DND-41 (cell line): ENCODE results near the gene ASTE1.

Experiments
- ATAC-seq: fragments of 200-7000 bp; cut with Tn5 transposase; 3 replicates; pipeline ENCODE4 v1.9.1; 2021; ENCODE audit warnings: low read depth; ENCODE audit not compliant: insufficient read depth
- DNase-seq: peaks from one replicate; pipeline ENCODE4 v3.0.0-alpha.2; 2020
- H2AFZ ChIP-seq: 2 replicates; pipeline ENCODE4 v1.6.0; 2012; ENCODE audit warnings: low read depth, low read length
- H3K27ac ChIP-seq: 2 replicates; pipeline ENCODE4 v1.5.1; 2012; ENCODE audit warnings: low read length, inconsistent platforms
- H3K27me3 ChIP-seq: fragments of 200-600 bp; sonication (generic); 2 replicates; pipeline ENCODE4 v1.6.0; 2012; ENCODE audit warnings: low read length, mild to moderate bottlenecking, inconsistent platforms; ENCODE audit not compliant: insufficient read depth, poor library complexity
- H3K36me3 ChIP-seq: 2 replicates; pipeline ENCODE4 v1.5.1; 2012; ENCODE audit warnings: low read length, inconsistent platforms; ENCODE audit not compliant: insufficient read depth
- H3K4me1 ChIP-seq: 2 replicates; pipeline ENCODE4 v1.5.1; 2012; ENCODE audit warnings: mild to moderate bottlenecking, low read length; ENCODE audit not compliant: insufficient read depth
- H3K4me2 ChIP-seq: 2 replicates; pipeline ENCODE4 v1.6.0; 2012; ENCODE audit warnings: mild to moderate bottlenecking, moderate library complexity, low read length, inconsistent platforms; ENCODE audit not compliant: insufficient read depth
- H3K4me3 ChIP-seq, 2 experiments: fragments of 200-600 bp in 1 of 2; shearing (Covaris generic) in 1 of 2; 2 replicates each; pipeline ENCODE4 v1.5.1; 2012 to 2016; ENCODE audit warnings: inconsistent platforms in 2 of 2, low read length in 2 of 2, mild to moderate bottlenecking in 2 of 2, low read depth in 1 of 2, moderate library complexity in 1 of 2
- H3K79me2 ChIP-seq: 2 replicates; pipeline ENCODE4 v1.6.0; 2012; ENCODE audit warnings: low read length, inconsistent platforms; ENCODE audit not compliant: insufficient read depth
- H3K9ac ChIP-seq: 2 replicates; pipeline ENCODE4 v1.6.0; 2012; ENCODE audit warnings: low read depth, mild to moderate bottlenecking, inconsistent platforms, low read length, moderate library complexity
- H3K9me3 ChIP-seq: 2 replicates; pipeline ENCODE4 v1.5.1; 2012; ENCODE audit warnings: low read length, moderate library complexity, mild to moderate bottlenecking, inconsistent platforms; ENCODE audit not compliant: insufficient read depth, severe bottlenecking
- H4K20me1 ChIP-seq: 2 replicates; pipeline ENCODE4 v1.6.0; 2012; ENCODE audit warnings: low read length; ENCODE audit not compliant: insufficient read depth
- CTCF ChIP-seq: IDR thresholded peaks from 2 replicates; pipeline ENCODE4 v1.5.1; 2012; ENCODE audit warnings: borderline replicate concordance, low read length, moderate library complexity, mild to moderate bottlenecking; ENCODE audit not compliant: poor library complexity, severe bottlenecking; ENCODE audit errors: extremely low read depth
- EZH2 ChIP-seq: IDR thresholded peaks from 3 replicates; pipeline ENCODE4 v1.6.1; 2012; ENCODE audit warnings: borderline replicate concordance, low read depth, mild to moderate bottlenecking, moderate library complexity, low read length, inconsistent platforms; ENCODE audit not compliant: severe bottlenecking

The ASTE1 gene

GRCh38 chr3:131018970-131019369 is 7.7 kb downstream of the ASTE1 start:
- Histone ChIP-seq H3K4me1 (peaks cover 36% of the 10 kb centered on the region), H3K4me3 (no peak overlapping the region), H3K27me3 (no peaks in the 10 kb centered on the region), H3K9me3 (no peaks in the 10 kb centered on the region), H2AFZ (no peak overlapping the region), H4K20me1 (no peaks in the 10 kb centered on the region), H3K9ac (no peak overlapping the region), H3K4me2 (no peak overlapping the region), H3K36me3 (peaks cover 54% of the 10 kb centered on the region), H3K79me2 (peaks cover 8% of the 10 kb centered on the region; the same call in 1 of the 2 replicates), H3K27ac (no peak overlapping the region)
- no peak for TF ChIP-seq CTCF
- no peak for TF ChIP-seq EZH2
- ATAC-seq (no peak), DNase-seq (no peak)

GRCh38 chr3:131009698-131010097 is 16.9 kb downstream of the ASTE1 start:
- H3K4me2 ChIP-seq, result no peak overlapping the region
- no peaks in the 10 kb centered on the region for H4K20me1 ChIP-seq
- DNase-seq, result no peak
- H2AFZ ChIP-seq, result no peak overlapping the region
- H3K4me3 ChIP-seq, result no peak overlapping the region
- no peaks in the 10 kb centered on the region for H3K79me2 ChIP-seq
- H3K9me3 ChIP-seq, result no peaks in the 10 kb centered on the region
- peaks cover 73% of the 10 kb centered on the region for H3K36me3 ChIP-seq
- H3K27ac ChIP-seq, result no peak overlapping the region
- H3K4me1 ChIP-seq, result no peaks in the 10 kb centered on the region
- H3K9ac ChIP-seq, result no peak overlapping the region
- ATAC-seq, result no peak
- H3K27me3 ChIP-seq, result no peaks in the 10 kb centered on the region
- TF ChIP-seq CTCF, result no peak
- no peak for TF ChIP-seq EZH2

GRCh38 chr3:131008326-131008725 is 18.3 kb downstream of the ASTE1 start:
- Histone ChIP-seq H3K9me3 (no peaks in the 10 kb centered on the region), H3K4me1 (no peaks in the 10 kb centered on the region), H3K27ac (no peak overlapping the region), H3K4me2 (no peak overlapping the region), H3K4me3 (no peak overlapping the region), H2AFZ (no peak overlapping the region), H3K9ac (no peak overlapping the region), H3K27me3 (no peaks in the 10 kb centered on the region), H4K20me1 (no peaks in the 10 kb centered on the region), H3K36me3 (peaks cover 70% of the 10 kb centered on the region), H3K79me2 (no peaks in the 10 kb centered on the region)
- no peak for ATAC-seq
- TF ChIP-seq CTCF, result no peak
- TF ChIP-seq EZH2, result no peak
- no peak for DNase-seq

GRCh38 chr3:131007782-131008181 is 18.8 kb downstream of the ASTE1 start:
- no peak overlapping the region for H3K27ac ChIP-seq

More at GRCh38 chr3:131007782-131008181, 18.8 kb downstream of the ASTE1 start:
- TF ChIP-seq EZH2 (no peak), CTCF (no peak)
- Histone ChIP-seq H3K9ac (no peak overlapping the region), H3K9me3 (no peaks in the 10 kb centered on the region), H3K27me3 (no peaks in the 10 kb centered on the region), H4K20me1 (no peaks in the 10 kb centered on the region), H3K4me1 (no peaks in the 10 kb centered on the region), H2AFZ (no peak overlapping the region), H3K4me3 (no peak overlapping the region), H3K4me2 (no peak overlapping the region), H3K36me3 (peaks cover 68% of the 10 kb centered on the region), H3K79me2 (no peaks in the 10 kb centered on the region)
- no peak for DNase-seq
- no peak for ATAC-seq
